Adipose tissue (tissue), 3 donors: ENCODE data around the gene TOP3A. TPM values are rescaled to one million over a fixed set of nuclear protein-coding genes. Genes with fewer than 3 reads are reported as not detected.

Source experiments
- H3K27ac ChIP-seq: one replicate; pipeline ENCODE4 v1.5.1; 2013; ENCODE audit warnings: low read depth, low read length
- WGBS, 3 donors: extraction: QIAGEN DNeasy Blood & Tissue Kit; methylation state at CpG; one replicate each; pipeline ENCODE4 v1.1.7; 2013; 5-methylcytosine and 5-hydroxymethylcytosine counted together
- polyA plus RNA-seq, 3 donors: library from polyadenylated mRNA; stranded (reverse); fragments of 200-250 nt; gene quantifications; one replicate each; pipeline ENCODE4 v1.2.3, GENCODE V29; 2013
- donor health status: healthy with polysubstance abuse.
- donor health status: Bipolar disorder and iron deficiency.
- donor health status: healthy.

Gene TOP3A
- polyA plus RNA-seq, 3 donors: 6.5 to 16.6 (median 12.5) TPM

DNA sequence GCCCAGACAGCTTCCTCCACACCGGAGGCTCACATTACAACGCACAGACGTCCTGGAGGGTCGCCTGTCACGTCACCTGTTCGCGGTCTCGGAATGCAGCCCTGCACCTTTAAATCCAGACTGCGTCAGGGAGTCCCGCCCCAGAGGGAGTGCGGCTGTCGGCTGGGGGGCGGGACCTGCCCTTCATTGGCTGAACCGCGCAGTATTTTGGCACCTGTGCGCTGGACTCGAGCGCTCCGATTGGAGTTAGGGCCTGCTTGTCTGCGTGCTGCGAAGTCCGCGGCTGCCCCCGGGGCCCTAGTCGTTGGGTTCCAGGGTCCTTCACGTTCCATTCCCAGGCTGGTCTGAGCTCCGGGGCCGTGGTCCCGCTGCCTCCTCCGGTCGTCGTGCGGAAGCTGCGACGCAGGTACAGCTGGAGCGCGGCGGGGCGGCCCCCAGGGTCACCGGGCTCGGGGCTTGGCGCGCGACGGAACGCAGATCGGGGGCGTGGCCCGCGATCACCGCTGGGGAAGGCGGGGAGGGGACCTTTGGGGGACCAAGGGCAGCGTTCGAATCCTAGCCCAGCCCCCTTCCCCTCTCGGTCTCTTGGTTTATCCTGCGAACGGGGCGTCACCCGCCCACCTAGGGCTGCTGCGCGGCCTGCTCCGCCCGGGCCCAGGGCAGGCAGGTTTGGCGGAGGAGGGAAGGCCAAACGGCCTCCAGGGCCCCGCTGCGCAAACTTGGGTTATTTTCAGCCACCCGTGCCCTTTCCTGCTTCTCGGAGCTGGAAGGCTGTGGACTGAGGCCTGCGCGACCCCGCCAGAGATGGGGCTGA is 54.3 kb downstream of the TOP3A start, which contains the start of gene MIEF2:
MIEF2 (plus strand) TSS at position 331 of the 814 bp plus-strand sequence. CDS start 2,059 bp downstream, outside the sequence.
- 0 to 1% (median 1%) methylated on average over 69 to 72 of the region's 72 CpGs for WGBS, 3 donors
- H3K27ac ChIP-seq: no peak within 1 kb of the TSS

DNA sequence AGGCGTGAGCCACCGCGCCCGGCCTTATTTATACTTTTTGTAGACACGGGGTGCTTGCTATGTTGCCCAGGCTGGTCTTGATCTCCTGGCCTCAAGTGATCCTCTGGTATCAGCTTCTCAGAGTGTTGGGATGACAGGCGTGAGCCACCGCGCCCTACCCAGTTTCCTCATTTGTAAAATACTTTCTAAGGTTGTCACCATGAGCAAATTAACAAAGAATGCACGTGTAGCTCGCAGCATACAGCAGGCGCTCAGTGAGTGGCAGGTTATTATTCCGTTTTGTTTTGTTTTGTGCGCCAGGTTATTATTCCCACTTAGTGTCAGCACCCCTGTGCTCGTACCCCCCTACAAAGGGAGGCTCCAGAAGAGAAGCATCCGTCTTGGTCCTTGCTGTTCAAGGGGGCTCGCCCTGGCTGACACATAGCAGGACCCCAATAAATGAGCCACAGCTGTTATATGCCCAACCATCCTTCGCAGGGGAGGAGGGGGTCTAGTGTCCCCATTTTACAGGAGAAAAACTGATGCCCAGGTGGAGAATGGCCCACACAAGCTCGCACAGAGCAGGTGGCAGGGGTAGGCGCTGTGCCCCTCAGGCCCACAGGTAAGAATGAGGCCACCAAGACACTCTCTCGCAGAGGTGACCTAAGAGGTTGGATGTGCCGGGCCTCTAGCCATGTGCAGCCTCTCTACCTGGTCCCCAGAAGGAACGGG is 55.0 kb downstream of the TOP3A start:
- no peak overlapping the region for H3K27ac ChIP-seq
- 67 to 71% (median 69%) methylated on average over 22 of the region's 22 CpGs for WGBS, 3 donors

GRCh38 chr17:18258356-18259038 is 56.3 kb downstream of the TOP3A start, which contains the start of gene FLII:
Gene FLII (minus strand): TSS chr17:18258738. CDS start chr17:18258690, 48 bp downstream.
- peak within 1 kb of the TSS; percentile 45 for H3K27ac ChIP-seq
- WGBS, 3 donors: 1 to 2% (median 1%) methylated on average over 60 to 71 of the region's 71 CpGs

DNA sequence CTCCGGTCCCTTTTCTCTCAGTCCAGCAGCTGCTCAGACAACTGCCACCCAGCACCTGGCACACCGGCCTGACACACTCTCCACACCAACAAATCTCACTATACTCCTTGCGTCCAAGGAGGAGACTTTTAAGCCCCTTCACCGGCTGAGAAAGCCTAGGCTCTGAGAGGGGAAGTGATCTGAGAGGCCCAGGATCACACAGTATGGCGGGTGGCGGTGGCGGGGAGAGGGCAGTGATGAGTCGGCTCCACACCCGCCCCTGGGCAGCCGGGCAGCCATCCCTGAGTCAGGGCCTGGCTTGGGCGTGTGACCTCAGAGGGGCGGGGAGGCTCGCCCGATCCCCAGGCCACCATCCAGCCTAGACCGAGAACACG is 56.8 kb downstream of the TOP3A start:
- WGBS, 3 donors: 0 to 1% (median 0%) methylated on average over 13 to 16 of the region's 16 CpGs
- peak overlapping the region; percentile 45 for H3K27ac ChIP-seq

DNA sequence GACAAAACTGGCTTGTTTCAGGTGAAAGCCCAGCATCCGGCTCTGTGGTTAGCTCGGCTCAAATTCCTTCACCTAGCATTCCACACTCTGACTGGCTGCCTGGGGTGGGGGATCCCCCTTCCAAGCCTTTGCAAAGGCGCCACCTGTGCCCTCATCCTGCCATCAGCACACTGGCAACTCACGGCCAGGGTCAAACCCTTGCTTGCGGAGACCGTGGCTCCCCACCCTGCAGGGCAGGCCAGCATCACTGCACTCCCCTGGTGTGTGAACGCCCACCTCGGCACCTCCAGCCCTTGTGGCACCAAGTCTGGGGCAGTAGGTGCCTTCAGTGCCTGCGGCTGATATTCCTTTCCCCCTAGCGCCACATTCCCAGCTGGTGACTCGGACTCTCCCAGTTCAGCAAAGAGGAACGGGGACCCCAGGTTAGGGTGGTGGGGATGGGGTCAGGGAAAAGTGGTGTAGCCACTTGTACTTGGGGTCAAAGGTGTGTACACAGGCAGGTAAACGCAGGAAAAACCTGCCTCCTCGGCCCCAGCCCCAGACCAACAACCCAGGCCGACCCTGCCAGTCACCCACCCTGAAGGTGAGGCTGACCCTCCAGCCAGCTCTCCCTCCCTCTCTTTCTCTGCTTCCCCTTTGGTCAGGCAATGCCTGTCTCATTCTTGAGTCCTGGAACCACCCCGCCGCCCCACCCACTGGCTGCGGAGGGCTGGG is 57.4 kb downstream of the TOP3A start:
- WGBS, 3 donors: 13 to 31% (median 24%) methylated on average over 18 of the region's 18 CpGs
- H3K27ac ChIP-seq: peak overlapping the region; percentile 45

DNA sequence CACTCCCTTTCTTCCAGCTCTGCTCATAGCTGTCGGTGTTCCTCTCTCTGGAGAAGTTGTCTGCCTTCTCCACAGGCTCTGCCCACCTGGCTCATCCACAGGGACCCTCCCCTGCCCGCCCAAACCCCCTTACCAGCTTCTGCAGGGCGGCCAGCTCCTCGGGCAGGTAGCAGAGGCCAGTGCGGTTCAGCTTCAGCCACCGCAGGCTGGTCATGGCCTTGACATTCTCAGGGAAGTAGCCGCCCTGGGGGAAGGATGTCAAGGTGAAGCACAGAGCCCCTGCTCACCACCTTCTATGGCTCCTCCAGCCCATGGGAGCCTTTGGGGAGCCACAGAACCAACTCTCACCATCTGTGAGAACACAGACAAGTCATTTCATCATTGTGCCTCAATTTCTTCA is 58.0 kb downstream of the TOP3A start:
- WGBS, 3 donors: 53 to 87% (median 86%) methylated on average over 7 of the region's 7 CpGs
- H3K27ac ChIP-seq: no peak overlapping the region

- no peak overlapping the region for H3K27ac ChIP-seq
- 67 to 85% (median 77%) methylated on average over 11 of the region's 11 CpGs for WGBS, 3 donors
Observed at GRCh38 chr17:18256351-18256750, 58.4 kb downstream of the TOP3A start.

GRCh38 chr17:18254888-18255649 is 59.7 kb downstream of the TOP3A start:
- H3K27ac ChIP-seq: no peak overlapping the region
- 95 to 98% (median 97%) methylated on average over 8 of the region's 8 CpGs for WGBS, 3 donors

DNA sequence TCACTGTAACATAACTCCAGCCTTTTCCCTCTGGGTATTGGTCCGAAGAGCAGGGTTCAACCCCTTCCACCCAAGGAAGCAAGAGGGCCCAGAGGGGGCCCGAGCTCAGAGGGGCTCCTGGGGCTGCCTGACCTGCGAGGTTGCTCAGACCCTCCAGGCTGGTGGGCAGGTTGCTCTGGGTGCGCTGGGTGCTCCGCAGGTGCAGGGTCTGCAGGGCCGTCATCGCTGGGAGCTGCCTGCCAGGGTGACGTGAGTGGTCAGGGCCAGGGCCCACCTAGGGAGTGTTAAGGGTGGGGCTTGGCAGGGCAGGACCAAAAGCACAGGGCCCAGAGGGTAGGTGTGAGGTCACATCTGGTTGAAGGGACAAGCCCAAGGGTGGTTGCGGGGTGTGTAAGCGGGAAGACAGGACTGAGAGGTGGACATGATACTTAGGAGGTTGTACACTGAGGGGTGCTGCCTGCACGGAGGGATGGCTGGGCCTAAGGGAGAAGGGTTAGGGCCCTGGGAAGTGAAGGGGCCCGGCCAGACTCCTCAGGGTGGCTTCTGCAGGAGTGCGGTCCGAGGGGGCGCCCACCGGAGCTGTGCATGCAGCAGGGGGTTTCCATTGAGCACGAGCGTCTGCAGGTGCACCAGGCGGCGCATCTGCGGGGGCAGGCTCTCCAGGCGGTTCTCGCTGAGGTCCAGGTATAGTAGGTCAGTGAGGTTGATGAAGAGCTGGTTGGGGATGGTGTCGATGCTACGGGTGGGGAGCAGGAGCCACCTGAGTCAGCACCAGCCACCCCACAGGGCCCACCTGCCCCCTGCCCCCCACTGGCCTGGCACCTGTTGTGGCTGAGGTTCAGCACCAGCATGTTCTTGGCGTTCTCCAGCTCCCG is 60.6 kb downstream of the TOP3A start:
- 91 to 94% (median 92%) methylated on average over 24 to 27 of the region's 27 CpGs for WGBS, 3 donors
- H3K27ac ChIP-seq: no peak overlapping the region

DNA sequence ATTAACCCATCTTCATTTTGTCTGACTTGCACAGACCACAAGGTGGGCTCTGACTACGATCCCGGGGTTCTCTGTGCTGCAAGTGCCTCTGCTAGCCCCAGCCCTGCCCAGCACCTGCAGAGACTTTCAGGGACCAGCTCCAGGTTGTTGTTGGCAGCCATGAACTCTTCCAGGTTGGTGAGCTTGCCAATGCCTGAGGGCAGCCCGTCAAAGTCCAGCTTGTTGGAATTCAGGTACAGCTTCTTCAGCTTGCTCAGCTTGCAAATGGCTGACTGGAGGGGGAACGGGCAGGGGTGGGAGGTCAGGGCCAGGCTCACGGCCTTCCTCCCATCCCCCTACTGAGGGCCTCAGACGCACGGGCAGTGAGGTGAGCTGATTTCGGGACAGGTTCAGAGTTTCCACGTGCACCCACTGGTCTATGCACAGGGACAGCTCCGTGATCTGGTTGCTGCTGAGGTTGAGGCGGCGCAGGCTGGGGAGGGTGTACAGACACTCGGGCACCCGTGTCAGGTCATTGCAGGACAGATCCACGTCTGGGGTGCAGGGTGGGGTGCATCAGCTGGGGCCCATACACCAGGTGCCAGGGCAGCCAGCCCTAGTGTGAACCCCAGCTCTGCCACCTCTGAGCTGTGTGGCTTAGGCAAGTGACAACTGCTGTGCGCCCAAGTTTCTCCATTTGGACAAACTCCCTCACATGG is 61.5 kb downstream of the TOP3A start:
- WGBS, 3 donors: 85 to 89% (median 88%) methylated on average over 16 of the region's 16 CpGs
- no peak overlapping the region for H3K27ac ChIP-seq

GRCh38 chr17:18252160-18252559 is 62.6 kb downstream of the TOP3A start:
- no peak overlapping the region for H3K27ac ChIP-seq
- WGBS, 3 donors: 81 to 86% (median 82%) methylated on average over 5 of the region's 5 CpGs

DNA sequence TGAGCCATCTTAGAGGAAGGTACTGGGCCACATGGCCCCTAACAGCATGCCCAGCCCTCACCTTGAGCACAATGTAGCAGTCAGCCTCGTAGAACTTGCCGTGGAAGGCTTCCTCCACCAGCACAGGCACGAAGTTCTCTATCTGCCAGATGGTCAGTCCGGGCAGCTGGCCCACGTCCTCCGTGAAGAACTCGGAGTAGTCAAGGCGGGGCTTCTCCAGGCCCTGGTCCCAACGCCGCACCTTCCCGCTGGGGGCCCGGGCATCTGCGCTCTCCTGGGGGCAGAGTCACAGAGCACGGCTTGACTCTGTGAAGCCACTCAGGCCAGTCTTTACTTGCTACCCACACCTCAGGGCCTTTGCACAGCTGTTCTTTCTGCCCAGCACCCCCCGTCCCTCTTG is 63.6 kb downstream of the TOP3A start:
- WGBS, 3 donors: 81 to 85% (median 81%) methylated on average over 15 of the region's 15 CpGs
- H3K27ac ChIP-seq: no peak overlapping the region

DNA sequence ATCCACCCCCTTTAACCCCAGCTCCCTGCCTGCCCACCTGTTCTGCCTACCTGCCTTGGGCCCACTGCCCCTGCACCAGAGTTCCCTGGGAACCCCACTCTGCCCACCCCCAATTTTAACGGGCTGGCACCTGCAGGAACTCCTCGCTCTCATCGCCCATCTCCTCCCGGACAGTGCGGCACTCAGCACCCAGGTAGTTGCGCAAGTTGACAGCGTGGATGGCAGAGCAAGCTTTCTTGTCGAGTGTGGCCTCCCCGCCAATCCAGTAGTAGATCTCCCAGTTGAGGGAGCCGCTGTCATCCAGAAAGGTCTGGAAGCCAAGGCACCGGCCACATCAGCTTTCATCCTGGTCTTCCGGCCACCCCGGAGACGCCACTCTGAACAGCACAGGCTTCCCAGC is 64.1 kb downstream of the TOP3A start:
- H3K27ac ChIP-seq: no peak overlapping the region
- 93 to 95% (median 94%) methylated on average over 14 of the region's 14 CpGs for WGBS, 3 donors

DNA sequence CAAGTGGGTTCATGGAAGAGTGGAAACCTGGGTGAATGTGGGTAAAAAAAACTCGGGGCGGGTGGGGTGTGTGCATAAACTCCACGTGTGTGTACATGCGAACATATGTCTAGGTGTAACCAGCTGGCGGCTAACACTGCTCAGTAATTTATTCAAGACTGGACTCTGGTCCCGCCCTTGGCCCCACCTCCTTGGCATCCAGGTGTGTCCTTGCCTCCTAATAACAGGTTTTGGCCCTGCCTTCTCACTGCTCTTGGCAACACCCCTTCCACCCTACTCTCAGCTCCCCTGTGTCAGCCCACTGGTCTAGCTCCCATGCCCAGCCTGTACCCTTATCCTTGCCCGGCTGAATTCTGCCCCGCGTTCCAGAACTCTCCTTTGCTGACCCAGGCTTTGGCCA is 64.5 kb downstream of the TOP3A start:
- H3K27ac ChIP-seq: no peak overlapping the region
- 60 to 92% (median 85%) methylated on average over 9 of the region's 9 CpGs for WGBS, 3 donors

DNA sequence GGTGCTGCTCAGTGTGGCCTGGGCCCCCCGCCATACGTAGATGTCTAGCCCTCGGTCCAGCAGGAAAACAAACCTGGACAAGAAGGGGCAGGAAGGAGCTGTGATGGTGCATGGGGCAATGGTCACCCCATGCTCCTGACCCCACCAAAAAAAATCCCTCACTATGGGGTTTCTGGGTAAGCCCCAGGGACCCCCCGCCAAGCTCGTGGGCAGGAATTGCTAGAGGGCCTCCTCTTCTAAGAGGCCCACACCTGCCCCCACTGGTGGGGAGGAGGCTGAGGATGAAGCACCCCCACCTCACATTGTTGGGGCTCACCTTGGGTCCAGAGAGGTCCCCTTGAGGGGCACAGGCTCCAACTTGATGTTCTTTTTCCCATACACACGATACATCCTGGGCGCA is 66.0 kb downstream of the TOP3A start:
- WGBS, 3 donors: 80 to 83% (median 80%) methylated on average over 7 of the region's 7 CpGs
- H3K27ac ChIP-seq: no peak overlapping the region

- no peak overlapping the region for H3K27ac ChIP-seq
- 20 to 28% (median 22%) methylated on average over 9 of the region's 9 CpGs for WGBS, 3 donors
Observed at GRCh38 chr17:18248300-18248731, 66.5 kb downstream of the TOP3A start.
